Measurements from ENCODE around the gene CCER1.

Gene CCER1

DNA sequence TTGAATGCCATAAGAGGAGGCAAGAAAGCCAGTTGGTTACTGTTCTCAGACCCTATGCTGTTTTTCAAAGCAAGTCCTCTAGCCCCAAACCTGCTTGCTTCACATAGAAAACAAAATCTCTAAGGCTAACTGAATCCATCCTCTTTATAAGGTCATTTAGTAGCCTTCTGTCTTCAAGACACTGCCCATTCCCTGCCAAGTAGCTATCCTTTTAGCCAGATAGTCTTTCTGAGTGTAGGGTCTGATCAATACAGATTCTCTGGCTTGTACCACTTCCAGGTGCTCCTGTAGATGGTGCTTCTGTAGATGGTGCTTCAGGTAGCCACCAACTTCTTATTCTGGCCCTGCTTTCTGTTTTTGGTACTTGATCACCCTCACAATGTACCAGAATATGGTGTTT, 15.9 kb upstream of the CCER1 start:
- H3K4me3 ChIP-seq (ENCODE audit: low read length) = no peak overlapping the region
- no peak for DNase-seq (ENCODE audit: low read depth)
- TF ChIP-seq, protein P1, sequence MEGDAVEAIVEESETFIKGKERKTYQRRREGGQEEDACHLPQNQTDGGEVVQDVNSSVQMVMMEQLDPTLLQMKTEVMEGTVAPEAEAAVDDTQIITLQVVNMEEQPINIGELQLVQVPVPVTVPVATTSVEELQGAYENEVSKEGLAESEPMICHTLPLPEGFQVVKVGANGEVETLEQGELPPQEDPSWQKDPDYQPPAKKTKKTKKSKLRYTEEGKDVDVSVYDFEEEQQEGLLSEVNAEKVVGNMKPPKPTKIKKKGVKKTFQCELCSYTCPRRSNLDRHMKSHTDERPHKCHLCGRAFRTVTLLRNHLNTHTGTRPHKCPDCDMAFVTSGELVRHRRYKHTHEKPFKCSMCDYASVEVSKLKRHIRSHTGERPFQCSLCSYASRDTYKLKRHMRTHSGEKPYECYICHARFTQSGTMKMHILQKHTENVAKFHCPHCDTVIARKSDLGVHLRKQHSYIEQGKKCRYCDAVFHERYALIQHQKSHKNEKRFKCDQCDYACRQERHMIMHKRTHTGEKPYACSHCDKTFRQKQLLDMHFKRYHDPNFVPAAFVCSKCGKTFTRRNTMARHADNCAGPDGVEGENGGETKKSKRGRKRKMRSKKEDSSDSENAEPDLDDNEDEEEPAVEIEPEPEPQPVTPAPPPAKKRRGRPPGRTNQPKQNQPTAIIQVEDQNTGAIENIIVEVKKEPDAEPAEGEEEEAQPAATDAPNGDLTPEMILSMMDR (IDR thresholded peaks at IDR 0.05; ENCODE audit: insufficient read depth, low read depth, low read length, missing control alignments) = no peak

DNA sequence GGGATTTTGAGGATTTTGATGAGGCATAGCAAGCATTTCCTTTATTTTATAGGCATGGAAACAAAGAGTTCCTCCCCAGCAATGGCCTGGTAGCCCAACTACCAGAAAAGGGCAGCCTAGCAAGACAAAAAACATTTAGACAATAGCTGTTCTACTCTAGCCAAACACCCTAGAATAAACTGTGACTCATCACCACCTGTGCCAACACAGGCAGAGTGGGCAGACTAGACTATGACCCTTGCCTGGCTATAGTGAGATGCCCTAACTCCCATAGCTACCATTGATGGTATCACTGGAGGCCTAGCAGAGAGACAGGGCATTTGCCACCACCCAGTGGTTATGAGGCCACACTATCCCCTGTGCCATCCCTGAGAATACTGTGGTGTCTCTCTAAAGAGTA, 15.5 kb upstream of the CCER1 start:
- no peak overlapping the region for H3K4me3 ChIP-seq (ENCODE audit: low read length)
- TF ChIP-seq, protein P1 (IDR thresholded peaks at IDR 0.05; ENCODE audit: insufficient read depth, low read depth, low read length, missing control alignments) = no peak
- DNase-seq (ENCODE audit: low read depth) = peak; percentile 15

DNA sequence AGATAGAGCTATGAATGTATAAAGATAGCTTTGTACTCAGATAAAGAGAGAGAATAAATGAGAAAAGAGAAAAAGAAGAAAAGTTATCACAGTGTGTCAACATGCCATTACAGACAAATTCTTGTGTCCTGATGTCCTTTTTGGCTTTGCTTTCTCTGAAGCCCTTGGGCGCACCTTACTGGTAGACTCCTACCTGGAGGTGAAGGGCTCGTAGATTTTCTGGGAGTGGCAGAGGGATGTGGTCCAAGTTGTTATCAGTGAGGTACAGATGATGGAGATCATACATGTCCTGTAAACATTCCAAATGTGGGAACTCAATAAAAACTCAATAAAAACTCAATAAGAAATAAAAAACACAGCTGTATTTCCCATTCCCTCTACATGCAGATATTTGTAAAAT, 14.9 kb upstream of the CCER1 start:
- TF ChIP-seq, protein P1 (IDR thresholded peaks at IDR 0.05; ENCODE audit: insufficient read depth, low read depth, low read length, missing control alignments) = no peak
- no peak overlapping the region for H3K4me3 ChIP-seq (ENCODE audit: low read length)
- no peak for DNase-seq (ENCODE audit: low read depth)

DNA sequence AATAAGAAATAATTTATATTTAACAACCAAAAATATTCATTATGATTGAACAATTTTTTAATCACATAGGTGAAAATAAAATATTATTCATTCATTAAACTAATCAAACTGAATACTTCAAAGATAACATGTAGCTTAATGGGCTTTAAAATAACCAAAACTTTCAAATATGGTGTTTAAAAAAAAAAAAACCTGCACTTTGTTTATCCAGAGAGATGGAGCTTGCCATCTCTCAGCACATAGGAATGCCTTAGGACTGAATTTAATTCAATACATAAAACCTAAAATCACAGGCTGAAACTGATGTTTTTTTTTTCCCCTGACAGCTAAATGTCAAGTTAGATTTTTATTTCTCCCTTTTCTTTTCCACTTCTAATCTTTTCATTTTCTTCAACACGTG, 14.4 kb upstream of the CCER1 start:
- H3K4me3 ChIP-seq (ENCODE audit: low read length) = no peak overlapping the region
- TF ChIP-seq, protein P1 (IDR thresholded peaks at IDR 0.05; ENCODE audit: insufficient read depth, low read depth, low read length, missing control alignments) = no peak
- no peak for DNase-seq (ENCODE audit: low read depth)

DNA sequence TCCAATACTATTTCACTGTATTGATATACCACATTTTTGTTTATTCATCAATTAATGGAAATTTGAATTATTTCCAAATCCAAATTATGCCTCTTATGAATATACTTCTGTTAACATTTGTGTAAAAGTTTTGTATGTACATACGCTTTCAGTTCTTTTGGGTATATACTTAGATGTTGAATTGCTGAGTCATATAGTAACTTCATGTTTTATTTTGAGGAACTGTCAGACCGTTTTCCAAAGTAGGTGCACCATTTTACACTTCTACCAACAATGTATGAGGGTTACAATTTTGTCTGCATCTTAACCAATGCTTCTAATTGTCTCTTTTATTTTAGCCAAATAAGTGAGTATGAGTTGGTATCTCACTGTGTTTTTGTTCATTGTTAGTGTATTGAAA, 10.2 kb upstream of the CCER1 start:
- TF ChIP-seq, protein P1 (IDR thresholded peaks at IDR 0.05; ENCODE audit: insufficient read depth, low read depth, low read length, missing control alignments) = no peak
- no peak for DNase-seq (ENCODE audit: low read depth)

DNA sequence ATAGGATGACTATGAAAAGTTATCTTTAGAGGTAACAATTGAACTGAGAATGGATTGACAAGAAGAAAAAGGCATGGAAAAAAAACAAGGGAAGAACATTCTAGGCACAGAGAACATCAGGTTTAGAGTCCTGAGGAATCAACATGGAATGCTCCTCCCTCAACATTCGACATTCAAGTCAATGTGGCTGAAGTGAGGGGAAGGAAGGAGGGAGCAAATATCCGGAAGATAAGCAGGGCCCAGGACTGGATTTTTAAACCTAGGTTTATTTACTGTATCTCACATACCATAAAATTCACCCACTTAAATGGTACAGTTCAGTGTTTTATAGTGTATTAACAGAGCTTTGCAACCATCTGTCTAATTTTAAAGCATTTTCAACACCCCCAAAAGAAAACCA, 9.6 kb upstream of the CCER1 start:
- H3K4me3 ChIP-seq (ENCODE audit: low read length) = no peak overlapping the region
- no peak for DNase-seq (ENCODE audit: low read depth)
- TF ChIP-seq, protein P1 (IDR thresholded peaks at IDR 0.05; ENCODE audit: insufficient read depth, low read depth, low read length, missing control alignments) = no peak

More for the DNA sequence above, 10.2 kb upstream of the CCER1 start:
- H3K4me3 ChIP-seq (ENCODE audit: low read length) = no peak overlapping the region

DNA sequence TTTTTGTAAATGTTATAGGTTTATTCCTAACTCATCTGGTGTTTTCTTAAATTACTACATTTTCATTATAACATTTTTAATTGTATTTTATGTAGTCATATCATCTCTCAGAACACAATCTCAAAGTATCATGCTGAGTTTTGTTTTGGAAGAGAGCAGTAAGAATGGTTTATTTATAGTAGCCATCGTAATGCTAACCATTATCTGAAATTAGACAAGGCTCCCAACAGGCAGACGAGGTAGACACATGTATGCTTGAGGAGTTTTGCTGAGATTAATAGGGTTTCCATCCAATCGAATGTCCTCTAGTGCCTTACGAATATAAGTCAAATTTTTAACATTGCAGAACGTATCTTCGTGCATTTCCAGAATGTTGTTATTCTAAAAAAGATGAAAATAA, 9.0 kb upstream of the CCER1 start:
- no peak overlapping the region for H3K4me3 ChIP-seq (ENCODE audit: low read length)
- no peak for DNase-seq (ENCODE audit: low read depth)
- TF ChIP-seq, protein P1 (IDR thresholded peaks at IDR 0.05; ENCODE audit: insufficient read depth, low read depth, low read length, missing control alignments) = no peak

Data from epithelial cell of esophagus (primary cell).